GM21390 (cell line): Measurements from ENCODE around the gene ADGRD2.

ENCODE experiments used
- ATAC-seq: cut with Tn5 transposase; IDR thresholded peaks from one replicate; pipeline ENCODE4 v1.9.1; 2021; ENCODE audit not compliant: unreplicated experiment

ADGRD2 gene

DNA sequence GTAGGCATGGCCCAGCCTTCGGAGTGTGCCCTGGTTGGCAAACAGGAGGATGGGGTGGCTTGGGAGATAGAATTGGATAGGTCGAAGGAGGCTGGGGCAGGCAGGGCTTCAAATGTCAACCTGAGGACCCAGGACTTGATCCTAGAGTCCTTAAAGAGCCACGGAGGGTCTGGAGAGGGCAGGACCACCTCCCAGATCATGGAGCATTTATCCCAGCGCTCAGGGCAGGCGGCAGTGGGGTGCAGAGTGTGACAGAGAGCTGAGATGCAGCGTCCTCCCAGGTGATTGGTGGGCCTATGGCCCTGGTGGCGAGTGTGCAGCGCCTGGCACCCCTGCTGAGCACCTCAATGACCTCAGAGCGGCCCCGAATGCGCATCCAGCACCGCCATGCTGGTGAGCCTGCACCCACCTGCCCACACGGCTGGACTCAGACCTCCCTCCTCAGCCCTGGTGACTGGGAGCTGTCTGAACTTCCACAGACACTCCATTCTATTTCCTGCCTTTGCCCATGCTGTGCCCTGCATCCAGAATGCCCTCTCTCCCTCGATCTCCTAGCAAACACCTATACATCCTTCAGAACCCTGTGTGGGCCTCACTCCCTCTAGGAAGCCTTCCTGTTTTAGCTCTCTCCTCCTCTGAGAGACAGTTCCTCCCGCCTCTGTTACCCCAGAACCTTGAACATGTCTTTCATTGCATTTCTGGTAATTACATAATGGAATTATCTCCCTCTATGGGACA, 6.3 kb downstream of the ADGRD2 start:
- ATAC-seq = no peak

DNA sequence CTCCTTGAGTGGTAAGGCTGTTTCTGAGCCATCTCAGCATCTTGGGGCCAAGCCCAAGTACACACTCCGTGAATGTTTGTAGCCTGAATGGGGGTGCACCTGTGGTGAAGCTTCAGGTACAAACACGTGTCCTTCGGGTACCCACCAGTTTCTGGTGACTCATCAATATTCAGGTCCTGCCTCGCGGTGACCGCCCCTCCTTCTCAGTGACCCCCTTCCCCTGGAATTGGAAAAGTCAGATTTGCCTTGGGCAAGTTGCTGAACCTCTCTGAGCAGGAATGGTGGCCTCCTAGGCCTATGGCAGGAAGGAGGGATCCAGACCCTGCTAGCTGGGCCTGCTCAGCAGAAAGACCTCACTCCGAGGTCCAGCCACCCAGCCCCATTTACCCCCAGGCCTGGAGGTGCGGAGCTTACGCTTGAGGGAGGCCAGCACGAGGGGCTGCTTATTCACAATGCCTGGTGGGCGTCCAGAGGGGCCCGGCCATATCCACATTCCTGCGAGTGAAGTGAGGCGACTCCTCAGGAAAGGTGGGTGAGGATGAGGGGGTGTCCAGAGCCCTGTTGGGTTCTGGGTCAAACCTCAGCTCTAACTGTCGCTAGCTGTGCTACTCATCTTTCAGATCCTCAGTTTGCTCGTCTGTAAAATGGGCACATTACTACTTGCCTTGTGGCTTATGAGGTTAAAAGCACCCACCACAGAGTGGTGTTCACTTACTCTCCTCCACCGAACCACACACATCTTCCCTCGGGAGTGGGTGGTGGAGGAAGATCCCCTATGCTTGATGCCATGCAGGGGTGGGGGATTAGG, 7.0 kb downstream of the ADGRD2 start:
- no peak for ATAC-seq

- no peak for ATAC-seq
Observed at GRCh38 chr9:124457887-124458431, 7.7 kb downstream of the ADGRD2 start.

GRCh38 chr9:124458441-124458840, 8.2 kb downstream of the ADGRD2 start:
- ATAC-seq = no peak

GRCh38 chr9:124462739-124463138, 12.5 kb downstream of the ADGRD2 start:
- no peak for ATAC-seq

DNA sequence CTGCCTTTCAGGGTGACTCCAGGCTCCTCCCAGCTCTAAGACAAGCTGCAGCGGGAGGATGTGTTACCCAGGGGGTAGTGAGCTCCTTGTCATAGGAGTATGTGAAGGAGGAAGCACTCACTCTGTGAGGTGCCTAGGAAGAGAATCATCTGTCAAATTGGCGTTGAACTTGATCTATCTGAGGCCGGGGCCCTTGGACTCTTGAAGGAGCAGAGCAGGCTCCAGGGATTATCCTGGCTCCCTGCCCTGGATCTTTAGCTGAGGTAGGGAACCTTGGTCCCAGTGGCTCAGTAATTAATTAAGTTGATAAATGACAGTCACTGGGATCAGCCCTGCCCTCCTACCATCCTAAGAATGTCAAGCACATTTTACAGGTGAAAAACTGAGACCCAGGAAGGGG, 15.5 kb downstream of the ADGRD2 start:
- no peak for ATAC-seq

GRCh38 chr9:124467410-124468060, 17.3 kb downstream of the ADGRD2 start:
- no peak for ATAC-seq

DNA sequence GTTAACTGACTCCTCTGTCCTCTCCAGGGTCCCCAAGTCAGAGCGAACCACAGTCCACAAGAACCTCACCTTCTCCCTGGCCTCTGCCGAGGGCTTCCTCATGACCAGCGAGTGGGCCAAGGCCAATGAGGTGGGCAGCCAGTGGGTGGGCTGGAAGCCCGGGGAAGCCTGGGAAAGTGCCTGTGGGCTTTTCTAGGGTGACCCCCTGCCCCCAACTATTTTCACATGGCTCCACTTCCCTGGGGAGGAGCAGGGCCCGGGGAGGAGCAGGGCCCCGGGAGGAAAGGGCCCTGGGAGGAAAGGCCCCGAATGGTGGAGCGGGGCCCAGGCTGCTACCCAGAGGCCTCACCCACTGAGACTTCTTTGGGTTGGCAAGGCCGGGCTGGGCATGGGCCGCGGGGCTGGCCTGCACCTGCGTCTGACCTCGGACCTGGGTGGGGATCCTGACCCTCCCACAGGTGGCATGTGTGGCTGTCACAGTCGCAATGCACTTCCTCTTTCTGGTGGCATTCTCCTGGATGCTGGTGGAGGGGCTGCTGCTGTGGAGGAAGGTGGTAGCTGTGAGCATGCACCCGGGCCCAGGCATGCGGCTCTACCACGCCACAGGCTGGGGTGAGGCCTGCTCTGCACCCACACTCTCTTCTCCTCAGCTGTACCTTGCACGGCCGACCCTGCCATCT, 17.9 kb downstream of the ADGRD2 start:
- no peak for ATAC-seq

GRCh38 chr9:124469011-124469832, 19.0 kb downstream of the ADGRD2 start:
- ATAC-seq = no peak

GRCh38 chr9:124470306-124470705, 20.1 kb downstream of the ADGRD2 start:
- no peak for ATAC-seq

DNA sequence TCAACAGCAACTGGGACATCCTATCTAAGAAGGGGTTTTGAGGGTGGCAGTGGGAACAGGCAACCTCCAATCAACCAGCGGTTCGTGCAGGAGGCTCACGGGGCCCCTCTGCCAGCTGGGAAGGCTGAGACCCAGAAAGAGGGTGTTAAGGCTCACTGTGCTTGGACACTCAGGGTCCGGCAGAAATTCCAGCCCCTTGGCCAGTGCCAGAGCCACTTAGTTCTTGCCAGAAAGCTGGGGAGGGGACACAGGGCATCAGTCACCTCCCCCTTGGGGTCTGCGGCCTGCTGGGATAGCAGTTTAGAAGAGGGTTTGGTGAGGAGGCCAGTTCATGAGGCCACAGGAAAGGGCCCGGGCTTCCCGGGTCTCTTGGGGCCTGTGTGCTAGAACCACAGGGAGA, 20.5 kb downstream of the ADGRD2 start:
- no peak for ATAC-seq

- ATAC-seq = no peak
Observed at GRCh38 chr9:124471761-124472160, 21.5 kb downstream of the ADGRD2 start.

GRCh38 chr9:124472770-124473169, 22.5 kb downstream of the ADGRD2 start:
- no peak for ATAC-seq

GRCh38 chr9:124473310-124473709, 23.1 kb downstream of the ADGRD2 start:
- no peak for ATAC-seq

- no peak for ATAC-seq
Observed at GRCh38 chr9:124474151-124474550, 23.9 kb downstream of the ADGRD2 start.

DNA sequence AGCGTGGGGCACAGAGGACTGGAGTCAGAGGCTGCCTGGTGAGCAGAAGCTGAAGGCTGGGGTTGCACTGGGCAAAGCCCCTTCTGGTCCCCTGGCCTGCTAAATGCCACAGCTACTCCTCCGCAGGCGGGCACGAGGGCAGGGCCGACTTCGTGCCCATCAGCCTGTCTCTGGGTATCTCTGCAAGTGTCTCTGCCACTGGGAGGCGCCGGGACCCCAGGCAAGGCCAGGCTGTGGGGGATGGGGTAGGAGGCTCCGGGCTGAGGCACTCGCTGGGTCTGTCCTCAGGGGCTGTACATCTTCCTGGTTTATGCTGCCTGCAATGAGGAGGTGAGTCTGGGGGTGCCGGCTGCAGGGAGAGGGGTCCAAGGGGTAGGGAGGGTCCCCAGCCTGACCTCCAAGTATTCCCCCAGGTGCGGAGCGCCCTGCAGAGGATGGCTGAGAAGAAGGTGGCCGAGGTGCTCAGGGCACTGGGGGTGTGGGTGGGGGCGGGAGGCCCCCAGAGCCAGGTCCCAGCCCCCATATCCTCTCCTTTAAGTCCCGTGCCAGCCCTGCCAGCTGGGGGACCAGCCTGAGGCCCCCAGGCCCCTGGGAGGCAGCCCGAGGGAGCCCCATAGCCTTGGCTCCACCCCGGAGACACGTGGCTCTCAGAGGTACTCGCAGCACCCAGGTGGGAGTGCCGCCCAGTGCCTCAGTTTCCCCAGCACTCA, 25.1 kb downstream of the ADGRD2 start:
- no peak for ATAC-seq

DNA sequence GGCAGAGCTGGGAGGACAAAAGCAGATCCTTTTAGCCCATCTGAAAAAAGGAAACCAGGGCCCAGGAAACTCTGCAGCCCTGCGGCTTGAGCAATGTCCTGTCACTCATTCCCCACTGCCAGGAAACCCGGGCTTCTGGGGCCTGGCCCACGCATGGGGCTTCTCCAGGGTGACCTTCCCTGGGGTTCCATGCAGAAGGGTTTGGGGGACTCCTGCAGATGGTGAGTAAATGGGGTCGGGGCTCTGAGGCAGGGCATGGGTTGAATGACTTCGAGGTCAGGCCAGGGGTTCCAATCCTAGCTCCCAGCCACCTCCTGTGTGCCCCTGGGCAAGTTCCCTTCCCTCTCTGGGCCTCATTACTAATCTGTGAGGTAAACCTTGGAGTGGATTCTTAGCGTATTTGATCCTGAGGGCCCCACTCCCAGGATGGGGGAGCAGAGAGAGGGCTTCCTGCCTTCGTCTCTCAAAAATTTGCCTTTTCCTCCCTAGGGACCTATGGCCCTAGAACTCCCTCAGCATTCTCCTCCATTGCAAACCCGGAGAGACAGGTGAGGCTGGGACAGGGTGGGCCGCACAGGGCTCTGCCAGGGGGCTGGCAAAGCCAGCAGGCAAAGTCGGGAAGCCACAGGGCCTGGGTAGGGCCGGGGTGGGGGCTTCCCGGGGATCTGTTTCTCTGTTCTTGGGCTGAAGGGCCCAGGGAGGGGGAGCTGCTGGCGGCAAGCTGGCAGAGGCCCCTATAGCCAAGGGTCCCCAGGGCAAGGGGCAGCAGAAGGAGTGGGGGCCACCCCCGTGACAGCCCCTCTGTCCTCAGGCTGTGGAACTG, 25.8 kb downstream of the ADGRD2 start:
- no peak for ATAC-seq

DNA sequence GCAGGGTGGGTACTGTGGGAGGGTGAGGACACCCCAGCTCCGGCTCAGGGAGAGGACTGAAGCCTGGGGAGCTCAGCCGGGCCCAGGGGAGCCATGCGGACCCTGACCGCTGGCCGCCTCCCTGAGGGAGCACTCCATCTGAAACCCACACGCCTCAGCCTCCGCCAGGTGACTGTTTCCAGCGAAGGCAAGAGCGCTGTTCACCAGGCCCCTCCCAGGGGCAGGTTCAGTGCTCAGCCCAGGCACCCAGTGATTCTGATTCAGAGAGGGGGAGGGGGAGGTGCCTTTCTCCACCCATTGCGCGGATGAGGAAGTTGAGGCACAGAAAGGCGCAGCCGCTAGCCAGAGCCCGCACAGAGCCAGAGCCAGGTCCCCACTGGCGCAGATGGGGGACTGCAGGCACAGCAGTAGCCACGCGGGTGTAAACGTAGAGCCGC, 27.0 kb downstream of the ADGRD2 start:
- ATAC-seq = no peak
